IPS DF 4.7 (cell line): ENCODE results near the gene PDS5B.
A peak's percentile ranks its signal among the peaks of the same experiment; 100 is the strongest.
"Not testable (repeated sequence)": the region's sequence is repeated elsewhere in the genome, so short reads cannot be mapped to it uniquely, and the experiment has no call there.

Experiments used
- DNase-seq: peaks from one replicate; pipeline ENCODE4 v3.0.0-alpha.2; 2013; ENCODE audit warnings: low spot score; ENCODE audit errors: extremely low read depth

Gene PDS5B

DNA sequence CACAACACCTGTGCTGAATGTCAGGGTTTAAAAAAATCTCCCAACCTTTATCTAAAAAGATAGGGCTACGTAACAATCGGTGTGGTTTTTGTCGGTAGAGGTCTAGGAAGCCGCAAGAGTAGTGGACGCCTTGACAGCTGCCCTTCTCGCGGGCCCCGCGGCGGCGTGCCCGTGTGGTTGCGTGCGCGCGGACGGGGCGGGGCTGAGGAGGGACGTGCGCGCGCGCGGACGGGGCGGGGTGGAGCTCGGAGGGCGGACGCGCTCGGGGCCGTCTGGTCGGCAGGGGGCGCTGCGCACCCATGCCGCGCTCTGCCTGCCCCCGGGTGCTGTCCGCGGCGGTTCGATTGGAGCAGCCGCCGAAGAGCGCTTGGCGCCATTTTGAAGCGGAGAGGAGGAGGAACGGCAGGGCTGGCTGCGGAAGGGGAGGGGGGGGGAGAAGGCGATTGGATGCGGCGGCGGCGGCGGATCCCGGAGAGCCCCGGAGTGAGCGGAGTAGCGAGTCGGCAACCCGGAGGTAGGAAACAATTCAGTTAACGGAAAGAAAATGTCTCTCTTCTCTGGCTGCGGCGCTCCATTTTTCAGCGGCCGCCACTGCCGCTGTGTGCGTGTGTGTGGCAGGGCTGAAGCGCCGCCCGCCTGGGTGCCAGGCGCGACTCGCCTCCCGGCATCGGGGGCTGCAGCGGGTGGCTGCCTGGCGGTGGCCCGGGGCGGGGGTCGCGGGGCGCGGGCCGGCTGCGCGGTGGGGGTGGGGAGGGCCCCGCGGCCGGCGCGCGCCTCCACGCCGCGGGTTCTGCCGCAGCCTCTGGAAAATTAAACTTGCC lies at the start of gene PDS5B:
Gene PDS5B (plus strand): TSS at position 373 of the 821 bp plus-strand sequence. CDS start 62,321 bp downstream, outside the sequence.
- DNase-seq: peak; percentile 41

- DNase-seq: no peak
Measured at GRCh38 chr13:32537580-32538142, 48.6 kb upstream of the PDS5B start.

DNA sequence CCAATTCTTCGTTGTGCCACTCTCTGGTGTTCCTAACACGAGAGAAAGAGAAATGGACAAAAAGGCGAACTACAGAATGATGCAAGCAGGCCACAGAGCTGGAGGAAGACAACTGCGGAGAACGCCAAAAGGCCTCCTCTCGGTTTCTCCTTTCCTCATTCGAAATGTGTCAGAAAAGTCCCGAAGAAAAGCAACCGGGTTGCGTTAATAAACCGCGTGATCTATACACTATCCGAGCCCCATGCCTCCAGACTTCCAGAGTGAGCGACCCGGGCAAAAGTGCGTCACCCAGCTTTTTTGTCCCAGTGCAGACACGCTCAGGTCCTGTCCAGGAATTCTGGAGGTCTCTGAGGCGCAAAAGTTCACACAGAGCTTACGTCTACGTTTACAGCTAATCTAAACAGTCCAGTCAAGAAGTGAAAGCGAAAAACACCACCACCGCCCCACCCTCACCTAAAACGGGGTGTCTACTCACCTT lies 48.1 kb upstream of the PDS5B start:
- DNase-seq: no peak

GRCh38 chr13:32538621-32539246 lies 47.5 kb upstream of the PDS5B start, which contains the start of gene N4BP2L2:
Gene N4BP2L2, minus strand, starts transcription at chr13:32538795. Its CDS starts 1,768 bp downstream, at chr13:32537027.
- DNase-seq: peak; percentile 98

GRCh38 chr13:32542221-32542620 lies 44.0 kb upstream of the PDS5B start:
- no peak for DNase-seq

DNA sequence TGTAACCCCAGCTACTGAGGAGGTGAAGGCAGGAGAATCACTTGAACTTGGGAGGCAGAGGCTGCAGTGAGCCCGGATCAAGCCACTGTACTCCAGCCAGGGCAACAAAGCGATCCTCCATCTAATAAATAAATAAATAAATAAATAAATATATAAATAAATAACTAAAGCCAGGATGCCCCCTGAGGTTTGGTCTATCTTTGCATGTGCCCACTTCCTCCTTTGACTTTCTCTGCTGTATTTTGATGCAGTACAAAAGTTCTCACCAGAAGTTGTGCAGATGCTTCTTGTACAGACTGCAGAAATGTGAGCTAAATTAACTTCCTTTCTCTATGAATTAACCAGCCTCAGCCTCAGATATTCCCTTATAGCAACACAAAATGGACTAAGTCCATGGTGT lies 41.2 kb upstream of the PDS5B start:
- DNase-seq: no peak

DNA sequence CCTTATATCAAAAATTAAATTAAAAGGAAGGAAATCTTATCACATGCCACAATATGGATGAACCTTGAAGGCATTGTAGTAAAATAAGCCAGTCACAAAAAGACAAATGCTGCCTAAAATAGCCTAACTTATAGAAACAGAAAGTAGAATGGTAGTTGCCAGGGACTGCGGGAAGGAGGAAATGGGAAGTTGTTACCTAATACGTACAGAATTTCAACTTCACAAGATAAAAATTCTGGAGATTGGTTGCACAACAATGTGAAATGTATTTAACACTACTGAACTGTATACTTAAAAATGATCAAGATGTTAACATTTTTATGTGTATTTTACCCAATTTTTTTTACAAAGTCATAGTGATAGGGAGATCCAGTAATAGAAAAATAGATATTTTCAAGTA lies 37.4 kb upstream of the PDS5B start:
- no peak for DNase-seq

GRCh38 chr13:32549788-32550187 lies 36.5 kb upstream of the PDS5B start:
- no peak for DNase-seq

GRCh38 chr13:32553720-32554119 lies 32.5 kb upstream of the PDS5B start:
- no peak for DNase-seq

GRCh38 chr13:32555613-32556012 lies 30.6 kb upstream of the PDS5B start:
- no peak for DNase-seq

- not testable (repeated sequence) for DNase-seq
Measured at GRCh38 chr13:32560842-32561241, 25.4 kb upstream of the PDS5B start.

GRCh38 chr13:32575687-32576086 lies 10.6 kb upstream of the PDS5B start:
- DNase-seq: not testable (repeated sequence)

DNA sequence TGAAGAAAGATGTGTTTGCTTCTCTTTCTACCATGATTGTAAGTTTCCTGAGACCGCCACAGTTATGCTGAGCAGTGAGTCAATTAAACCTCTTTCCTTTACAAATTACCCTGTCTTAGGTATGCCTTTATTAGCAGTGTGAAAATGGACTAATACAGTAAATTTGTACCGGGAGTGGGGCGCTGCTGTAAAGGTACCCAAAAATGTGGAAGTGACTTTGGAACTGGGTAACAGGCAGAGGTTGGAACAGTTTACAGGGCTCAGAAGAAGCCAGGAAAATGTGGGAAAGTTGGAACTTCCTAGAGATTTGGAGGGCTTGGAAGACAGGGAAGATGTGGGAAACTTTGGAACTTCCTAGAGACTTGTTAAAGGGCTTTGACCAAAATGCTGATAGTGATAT lies 9.2 kb upstream of the PDS5B start:
- no peak for DNase-seq

- no peak for DNase-seq
Measured at GRCh38 chr13:32581177-32581786, 5.0 kb upstream of the PDS5B start.

- no peak for DNase-seq
Measured at GRCh38 chr13:32582281-32582680, 4.0 kb upstream of the PDS5B start.

DNA sequence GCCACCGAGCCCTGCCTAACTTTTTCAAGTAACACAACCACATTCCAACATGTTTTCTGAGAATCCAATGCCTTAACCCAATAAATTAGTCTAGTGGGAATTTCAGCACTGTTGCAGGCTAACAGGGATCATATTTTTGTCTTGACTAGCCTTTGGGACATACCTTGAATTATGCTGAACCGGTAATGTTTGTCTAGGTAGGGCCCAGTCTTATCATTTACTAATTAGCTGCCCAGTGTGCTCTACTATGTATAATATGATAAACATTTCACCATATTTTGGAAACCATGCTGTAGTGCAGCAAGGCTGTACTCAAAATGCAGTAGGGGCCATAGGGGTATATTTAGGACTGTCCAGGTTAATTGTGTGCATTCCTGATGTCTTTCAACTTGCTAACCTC lies 3.3 kb upstream of the PDS5B start:
- no peak for DNase-seq

GRCh38 chr13:32585550-32586079 lies 637 bp upstream of the PDS5B start:
- no peak for DNase-seq

DNA sequence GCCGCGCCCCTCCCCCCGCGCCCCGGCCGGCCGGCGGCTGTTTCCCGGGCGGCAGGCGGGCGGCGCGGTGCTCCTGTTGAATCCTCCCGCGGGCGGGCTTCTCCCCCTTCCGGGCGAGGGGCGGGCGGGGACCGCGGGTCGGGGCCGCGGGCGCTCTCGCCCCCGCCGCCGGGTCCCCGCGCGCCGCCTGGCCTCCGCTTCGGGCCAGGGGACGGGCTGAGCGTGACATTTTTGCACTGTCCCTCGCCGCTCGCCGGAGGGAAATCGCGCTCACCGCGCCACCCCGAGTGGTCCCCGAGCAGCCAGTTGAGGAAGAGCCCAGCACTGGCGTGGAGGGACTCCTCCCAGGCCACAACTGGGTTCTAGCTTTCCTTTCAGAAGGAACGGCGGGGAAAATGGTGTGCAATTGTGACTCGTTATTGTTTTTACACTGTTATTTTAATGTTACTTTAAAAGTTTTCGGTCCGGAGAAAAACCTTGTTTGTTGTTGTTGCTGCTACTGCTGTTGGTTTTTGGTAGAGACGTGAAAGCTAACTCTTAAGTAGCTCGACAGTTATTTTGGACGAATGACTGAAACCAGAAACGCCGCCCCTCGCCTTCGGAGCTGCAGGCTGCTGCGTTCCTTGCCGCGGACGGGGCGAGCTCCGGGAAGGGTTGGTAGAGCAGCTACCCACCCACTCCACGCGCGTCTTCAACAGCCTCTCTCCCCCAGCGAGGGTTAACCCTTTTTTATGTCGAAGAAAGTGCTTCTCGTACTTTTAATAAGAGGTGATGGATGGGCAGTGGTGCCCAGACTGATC lies 959 bp downstream of the PDS5B start:
- no peak for DNase-seq

DNA sequence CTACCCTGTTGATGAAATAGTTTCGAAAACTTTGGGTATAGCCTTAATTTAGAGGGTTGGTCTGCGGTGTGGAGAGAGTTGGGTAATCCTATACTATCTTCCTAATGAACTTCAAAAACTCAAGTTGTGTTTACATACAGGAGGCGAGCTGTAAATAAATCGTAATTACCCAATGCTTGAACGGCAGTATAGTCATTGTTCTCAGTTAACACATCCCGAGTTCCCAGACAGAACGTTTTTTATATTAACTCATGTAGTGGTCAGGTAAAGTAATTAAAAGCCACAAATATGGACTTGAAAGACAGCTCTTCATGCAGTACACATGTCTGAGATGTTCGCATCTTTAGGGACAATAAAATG lies 1.5 kb downstream of the PDS5B start:
- no peak for DNase-seq

GRCh38 chr13:32588736-32589135 lies 2.5 kb downstream of the PDS5B start:
- no peak for DNase-seq

GRCh38 chr13:32589471-32589870 lies 3.2 kb downstream of the PDS5B start:
- DNase-seq: no peak
